GM19193 (cell line): Measurements from ENCODE around the gene SPSB1.

Experiments
- POLR2A ChIP-seq: IDR thresholded peaks from 4 replicates; pipeline ENCODE4 v1.6.1; 2011; ENCODE audit not compliant: insufficient read depth, insufficient read length; ENCODE audit errors: extremely low read depth

SPSB1 gene

DNA sequence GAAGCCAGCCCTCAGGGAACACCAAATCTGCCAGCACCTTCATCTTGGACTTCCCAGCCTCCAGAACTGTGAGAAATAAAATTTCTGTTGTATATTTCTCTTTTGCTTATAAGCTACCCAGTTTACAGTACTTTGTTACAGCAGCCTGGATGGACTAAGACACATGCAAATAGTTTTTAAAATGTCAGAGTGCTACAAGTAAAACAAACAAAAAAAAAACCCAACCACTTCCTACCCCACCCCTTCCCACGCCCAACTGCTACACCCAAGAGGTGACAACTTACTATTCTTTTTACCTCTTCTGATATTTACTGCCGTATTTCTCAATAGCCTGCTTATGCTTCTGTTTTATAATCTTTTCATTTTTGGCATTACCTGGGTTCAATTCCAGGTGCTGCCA, 8.6 kb upstream of the SPSB1 start:
- TF ChIP-seq POLR2A, result no peak

DNA sequence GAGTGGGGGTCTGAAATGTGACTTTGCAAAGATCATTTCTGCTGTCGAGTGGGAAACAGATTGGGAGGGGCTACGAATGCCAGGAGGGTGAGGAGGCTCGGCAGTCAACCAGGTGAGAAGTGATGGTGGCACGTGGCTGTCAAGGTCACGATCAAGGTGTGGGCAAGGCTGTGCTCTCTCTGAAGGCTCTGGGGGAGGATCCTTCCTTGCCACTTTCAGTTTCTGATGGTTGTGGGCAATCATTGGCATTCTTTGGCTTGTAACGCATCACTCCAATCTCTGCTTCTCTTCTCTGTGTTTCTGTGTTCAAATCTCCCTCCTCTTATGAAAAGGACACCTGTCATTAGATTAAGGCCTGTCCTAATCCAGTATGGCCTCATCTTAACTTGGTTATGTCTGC, 6.1 kb upstream of the SPSB1 start:
- TF ChIP-seq POLR2A, result no peak

DNA sequence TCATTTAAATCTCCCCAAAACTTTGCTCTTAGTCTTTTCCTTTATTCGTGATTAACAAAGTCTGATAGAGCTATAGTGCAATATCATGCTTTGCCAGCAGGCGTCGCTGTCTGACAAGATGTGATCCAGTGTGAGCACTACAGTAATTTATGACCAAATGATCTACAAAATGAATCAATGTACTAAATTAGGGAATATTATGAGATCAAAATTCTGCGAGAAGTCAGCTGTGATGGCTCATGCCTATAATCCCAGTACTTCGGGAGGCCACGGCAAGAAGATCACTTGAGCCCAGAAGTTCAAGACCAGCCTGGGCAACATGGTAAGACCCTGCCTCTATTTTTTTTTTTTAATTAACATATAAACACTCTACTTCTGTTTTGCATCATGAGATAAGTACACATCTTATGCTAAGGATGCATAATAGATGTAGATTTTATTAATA, 3.6 kb upstream of the SPSB1 start:
- no peak for TF ChIP-seq POLR2A

DNA sequence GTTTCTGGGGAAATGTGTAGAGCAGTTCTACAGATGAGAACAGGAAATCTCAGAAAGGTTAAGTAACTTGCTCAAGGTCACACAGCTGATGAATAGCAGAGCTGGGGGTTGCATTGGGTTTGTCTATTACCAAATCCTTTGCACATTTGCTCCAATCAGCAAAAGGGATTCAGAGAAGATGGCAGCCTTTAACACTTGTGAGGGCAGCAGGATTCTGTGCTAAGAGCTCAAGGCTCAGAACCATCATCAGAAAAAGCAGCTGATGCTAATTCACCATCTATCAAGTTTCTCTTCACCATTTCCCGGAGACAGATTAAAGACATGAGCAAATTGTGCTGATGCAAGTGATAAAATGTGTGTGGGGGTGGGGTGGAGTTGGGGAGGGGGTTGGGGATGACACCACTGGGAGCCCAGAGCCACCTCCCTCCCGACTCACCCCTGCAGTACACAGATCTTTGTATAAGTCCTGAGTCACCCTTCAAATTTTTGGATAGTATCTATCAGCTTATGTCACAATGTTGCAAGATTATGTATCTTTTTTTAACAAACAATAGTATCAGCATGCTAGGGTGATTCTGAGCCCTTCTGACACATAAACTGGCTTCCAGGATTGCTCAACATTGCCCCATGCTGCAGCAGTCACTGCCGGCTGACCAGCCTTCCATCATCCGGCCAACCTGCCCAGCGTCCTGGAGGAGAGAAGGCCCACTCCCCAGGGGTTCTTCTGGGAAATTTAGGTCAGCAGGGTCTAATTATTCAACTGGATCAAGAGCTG, 2.8 kb upstream of the SPSB1 start:
- TF ChIP-seq POLR2A, result no peak

DNA sequence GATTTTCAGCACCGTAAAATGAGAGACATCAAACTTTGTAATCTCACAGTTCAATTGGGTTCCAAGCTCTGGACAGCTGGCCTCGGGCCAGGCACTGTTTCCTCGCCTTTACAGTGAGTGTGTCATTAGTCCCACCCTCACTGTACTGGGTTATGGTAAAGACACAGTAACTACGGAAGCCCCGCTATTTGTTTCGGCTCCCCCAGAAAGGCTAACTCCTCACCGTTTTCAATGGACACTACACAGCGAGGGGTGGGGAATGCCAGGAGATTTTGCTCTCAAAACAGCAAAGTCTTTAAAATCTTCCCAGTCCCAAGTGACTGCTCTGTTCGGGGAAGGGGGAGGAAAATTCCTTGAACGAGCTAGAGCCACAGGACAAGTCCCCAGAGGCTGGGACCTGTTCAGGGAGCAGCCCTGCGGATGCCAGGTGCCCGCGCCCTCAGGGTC, 757 bp upstream of the SPSB1 start:
- TF ChIP-seq POLR2A, result no peak

DNA sequence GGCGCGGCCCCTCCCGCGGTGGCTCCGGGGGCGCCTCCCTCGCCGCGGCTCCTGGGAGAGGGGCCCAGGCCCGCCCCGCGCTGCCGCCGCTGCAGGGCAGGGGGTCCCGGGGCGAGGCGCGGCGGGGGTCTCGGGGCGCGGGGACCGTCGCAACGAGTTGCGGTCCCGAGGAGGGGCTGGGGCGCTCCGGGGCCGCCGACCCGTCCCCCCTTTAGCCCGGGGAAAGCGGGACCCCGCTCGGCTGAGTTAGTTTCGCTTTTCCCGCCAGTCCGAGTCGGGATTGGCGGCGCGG, 493 bp downstream of the SPSB1 start:
- no peak for TF ChIP-seq POLR2A

DNA sequence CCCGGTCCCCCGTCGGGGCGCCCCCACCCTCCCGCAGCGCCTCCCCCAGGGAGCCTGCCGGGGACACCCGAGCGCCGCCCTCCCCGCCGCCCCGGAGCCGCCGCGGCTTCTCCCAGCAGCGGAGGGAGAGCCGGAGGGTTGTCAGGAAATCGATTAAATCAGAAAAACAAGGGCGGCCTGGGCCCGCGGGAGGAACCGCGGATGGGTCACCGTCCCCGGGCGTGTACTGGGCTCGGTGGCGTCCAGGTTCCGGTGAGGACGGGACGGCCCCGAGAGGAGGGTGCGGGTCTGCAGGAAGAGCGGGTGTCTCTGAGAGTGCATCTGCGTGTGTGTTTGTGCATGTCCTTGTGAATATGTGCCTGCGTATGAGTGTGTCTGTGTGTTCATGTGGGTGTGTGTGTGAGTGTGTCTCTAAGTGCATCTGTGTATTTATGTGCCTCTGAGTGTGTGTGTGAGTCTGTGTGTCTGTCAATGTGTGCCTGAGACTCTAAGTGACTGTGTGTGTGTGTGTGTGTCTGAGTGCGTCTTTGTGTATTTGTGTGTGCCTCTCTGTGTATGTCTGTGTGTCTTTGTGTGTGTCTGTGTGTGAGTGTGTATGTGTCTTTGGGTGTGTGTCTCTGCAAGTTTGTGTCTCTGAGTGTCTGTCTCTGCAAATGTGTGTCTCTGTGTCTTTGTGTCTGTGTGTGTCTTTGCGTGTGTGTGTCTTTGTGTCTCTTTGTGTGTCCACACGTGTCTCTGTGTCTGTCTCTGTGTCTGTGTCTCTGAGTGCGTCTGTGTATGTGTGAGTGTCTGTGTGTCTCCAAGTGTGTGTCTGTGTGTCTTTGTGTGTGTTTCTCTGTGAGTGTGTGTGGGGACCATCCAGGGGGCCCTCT, 1.1 kb downstream of the SPSB1 start:
- no peak for TF ChIP-seq POLR2A

DNA sequence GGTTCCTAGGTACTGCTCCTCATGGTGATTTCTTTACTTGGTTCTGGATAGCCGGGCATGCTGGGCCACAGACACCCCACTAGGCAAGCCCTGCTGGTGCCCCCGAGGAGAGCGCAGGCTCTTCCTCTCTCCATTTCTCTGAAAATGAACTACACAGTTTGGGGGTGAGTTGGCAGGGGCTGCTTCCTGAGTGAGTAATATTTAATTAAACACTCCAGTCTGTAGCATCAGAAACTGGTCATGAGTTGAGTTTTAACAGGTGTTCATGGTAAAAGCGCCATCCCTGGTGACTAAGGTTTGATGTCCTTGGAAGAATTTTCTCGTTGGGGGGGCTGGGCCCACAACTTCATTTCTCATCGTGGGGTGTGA, 1.7 kb downstream of the SPSB1 start:
- no peak for TF ChIP-seq POLR2A

DNA sequence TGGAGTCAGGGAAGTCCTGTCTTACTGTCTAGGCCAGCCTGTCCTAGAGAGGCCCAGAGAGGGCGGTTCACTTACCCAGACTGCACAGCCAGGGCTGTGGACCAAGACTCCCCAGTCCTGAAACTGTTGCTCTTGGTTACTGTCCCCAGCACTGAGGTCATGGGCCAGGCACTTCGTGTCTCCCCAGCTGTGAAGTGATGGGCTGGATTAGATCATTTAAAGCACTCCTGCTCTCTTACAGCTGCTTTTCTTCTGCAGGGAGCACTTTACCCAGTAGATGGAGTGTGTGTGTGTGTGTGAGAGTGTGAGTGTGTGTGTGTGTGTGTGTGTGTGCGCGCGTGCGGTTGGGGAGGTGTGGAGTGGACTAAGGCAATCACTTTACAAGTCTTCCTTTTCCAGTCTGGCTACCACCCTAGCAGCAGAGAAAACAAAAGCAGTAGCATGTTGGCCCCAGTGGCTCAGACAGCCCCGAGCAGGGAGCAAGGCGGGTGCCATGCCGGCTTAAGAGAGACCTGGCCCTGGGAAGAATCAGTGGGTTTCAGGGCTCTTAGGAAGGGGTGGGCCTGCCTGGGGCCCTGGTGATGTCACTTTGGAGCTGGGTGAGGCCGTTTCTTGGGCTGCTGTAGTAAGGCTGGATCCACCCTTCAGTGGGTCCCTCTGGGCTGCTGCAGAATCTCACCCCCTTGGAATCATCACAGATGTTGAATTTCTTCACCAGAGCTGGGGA, 2.4 kb downstream of the SPSB1 start:
- no peak for TF ChIP-seq POLR2A

DNA sequence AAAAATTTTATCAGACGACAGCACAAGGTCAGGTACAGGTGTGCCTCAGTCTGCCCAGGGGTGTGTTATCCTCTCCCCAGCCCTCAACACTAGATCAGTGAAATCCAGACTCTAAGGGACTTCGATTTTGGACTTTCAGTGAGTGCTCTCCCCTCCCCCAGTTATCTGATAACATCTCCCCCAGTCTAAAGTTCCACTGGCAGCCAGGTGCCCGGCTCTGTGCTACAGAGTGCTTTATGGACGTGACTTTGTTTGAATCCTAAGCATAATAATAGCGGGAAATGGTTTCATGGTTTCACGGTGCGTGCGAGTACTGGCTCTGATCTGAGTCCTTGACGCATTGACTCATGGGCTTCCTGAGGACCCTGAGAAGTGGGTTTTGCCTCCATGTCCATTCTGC, 3.2 kb downstream of the SPSB1 start:
- no peak for TF ChIP-seq POLR2A

DNA sequence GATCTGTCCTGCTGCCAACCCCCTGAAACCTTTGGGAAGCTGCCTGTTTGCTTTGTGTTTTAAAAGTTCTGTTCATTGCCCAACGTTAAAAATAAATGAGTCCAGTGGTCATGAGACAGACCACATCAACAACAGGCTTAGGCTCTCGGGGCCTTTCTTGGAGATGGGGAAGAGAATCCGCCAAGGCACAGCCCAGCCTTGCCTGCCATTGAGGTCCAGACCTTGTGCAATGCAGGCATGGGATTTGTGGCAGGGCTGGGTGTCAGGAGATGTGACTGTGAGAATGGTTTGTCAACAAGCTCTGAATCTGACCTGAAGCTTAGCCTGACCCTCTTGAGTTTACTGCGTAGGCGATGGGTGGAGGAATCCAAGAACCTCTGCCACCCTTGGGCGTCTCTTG, 4.2 kb downstream of the SPSB1 start:
- no peak for TF ChIP-seq POLR2A

DNA sequence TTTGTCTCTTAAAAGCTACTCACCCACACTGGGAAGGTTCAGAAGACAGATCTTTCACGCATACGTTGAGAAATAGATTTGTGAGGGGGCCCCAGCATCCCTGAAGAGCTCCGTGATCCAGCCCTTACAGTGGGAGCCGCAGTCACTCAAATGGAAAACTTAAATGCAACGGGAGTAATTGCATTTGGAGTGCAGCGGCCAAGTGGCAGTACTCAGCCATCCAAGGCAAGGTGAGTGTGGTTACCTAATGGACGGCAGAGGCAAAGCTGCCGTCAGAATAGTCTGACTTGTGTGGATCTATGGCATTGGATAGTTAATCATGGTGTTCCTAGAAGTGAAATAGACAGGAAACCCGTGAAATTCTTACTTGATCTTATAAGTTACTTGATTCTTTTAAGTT, 5.1 kb downstream of the SPSB1 start:
- TF ChIP-seq POLR2A, result no peak

DNA sequence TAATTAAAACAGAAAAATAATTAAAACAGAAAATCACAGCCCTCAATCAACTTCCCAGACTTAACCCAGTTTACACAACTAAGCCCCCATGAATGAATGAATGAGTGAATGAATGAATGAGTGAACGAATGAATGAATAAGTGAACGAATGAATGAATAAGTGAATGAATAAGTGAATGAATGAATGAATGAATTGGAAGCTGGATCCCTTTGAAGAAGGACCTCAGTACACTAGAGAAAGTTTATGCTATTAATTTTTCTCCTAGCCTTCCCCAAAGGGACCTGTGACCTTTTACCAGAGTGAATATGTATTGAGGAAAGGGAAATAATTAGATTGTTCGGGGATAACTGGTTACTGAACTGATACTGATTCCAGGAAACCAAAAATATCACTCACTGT, 5.6 kb downstream of the SPSB1 start:
- TF ChIP-seq POLR2A, result no peak

DNA sequence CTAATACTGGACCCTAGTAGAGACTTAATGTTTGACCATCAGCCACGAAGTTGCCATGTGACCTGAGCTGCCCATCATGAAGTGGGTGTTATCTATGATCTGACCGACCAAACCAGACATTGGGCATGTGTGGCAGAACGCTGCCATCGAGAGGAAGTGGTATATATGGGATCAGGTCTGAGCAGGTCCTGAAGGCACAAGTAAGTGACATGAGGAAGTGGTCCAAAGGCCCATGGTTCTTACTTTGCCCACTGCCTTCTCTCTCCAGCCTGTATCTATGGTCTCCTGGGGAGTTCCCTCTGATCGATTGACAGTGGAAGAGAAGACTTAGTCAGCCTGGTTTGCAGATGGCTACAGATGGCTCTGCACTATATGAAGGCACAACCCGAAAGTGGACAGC, 7.9 kb downstream of the SPSB1 start:
- TF ChIP-seq POLR2A, result no peak

DNA sequence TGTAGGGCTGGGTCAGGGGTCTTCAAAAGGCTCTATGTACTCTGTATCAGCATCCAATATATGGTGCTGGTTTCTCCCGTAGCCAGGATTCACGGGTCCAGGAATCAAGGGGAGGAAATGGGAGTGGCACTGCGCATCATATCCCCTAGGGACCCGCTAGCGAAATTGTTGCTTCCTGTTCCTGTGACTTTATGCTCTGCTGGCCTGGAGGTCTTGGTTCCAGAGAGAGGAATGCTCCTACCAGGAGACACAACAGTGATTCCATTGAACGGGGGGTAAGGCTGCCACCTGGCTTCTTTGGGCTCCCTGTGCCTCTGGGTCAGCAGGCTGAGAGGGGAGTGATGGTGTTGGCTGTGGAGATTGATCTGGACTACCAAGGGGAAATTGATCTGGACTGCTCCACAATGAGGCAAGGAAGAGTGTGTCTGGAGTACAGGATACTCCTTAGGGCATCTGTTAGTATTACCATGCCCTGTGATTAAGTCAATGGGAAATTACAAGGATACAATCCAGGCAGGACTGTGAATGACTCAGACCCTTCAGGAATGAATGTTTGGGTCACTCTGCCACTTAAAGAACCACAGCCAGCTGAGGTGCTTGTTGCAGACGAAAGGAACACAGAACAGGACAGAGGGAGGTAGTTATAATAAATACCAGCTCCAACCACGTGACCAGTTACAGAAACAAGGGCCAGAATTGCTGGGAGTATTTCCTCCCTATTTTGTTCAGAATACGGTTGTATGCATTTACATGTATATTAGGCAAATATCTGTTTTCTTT, 10.2 kb downstream of the SPSB1 start:
- no peak for TF ChIP-seq POLR2A
